Testis (tissue), 2 donors: Measurements from ENCODE around the gene PSMD14.
"Not testable (repeated sequence)": the region's sequence is repeated elsewhere in the genome, so short reads cannot be mapped to it uniquely, and the experiment has no call there.

Experiments
- CTCF ChIP-seq, 3 experiments: fragments of 450-650 bp in 2 of 3; fragments of 200-600 bp in 1 of 3; sonication (generic) in 1 of 3; IDR thresholded peaks; one replicate each; pipeline ENCODE4 v1.5.1; 2016 to 2019; ENCODE audit warnings: antibody characterized with exemption in 3 of 3, mild to moderate bottlenecking in 2 of 3, moderate library complexity in 1 of 3
- POLR2A ChIP-seq: fragments of 450-650 bp; IDR thresholded peaks from one replicate; pipeline ENCODE4 v1.6.1; 2017; ENCODE audit warnings: antibody characterized with exemption, mild to moderate bottlenecking, moderate library complexity

- not testable (repeated sequence) for TF ChIP-seq POLR2A; CTCF (IDR thresholded peaks at IDR 0.05)
Observed at GRCh38 chr2:161279230-161279815, 28.9 kb upstream of the PSMD14 start.
